Left colon (tissue), 2 donors: ENCODE measurements around the gene DGKD. TPM values are rescaled to one million over a fixed set of nuclear protein-coding genes. Genes with fewer than 3 reads are reported as not detected.

Source experiments
- ATAC-seq: fragments of 200-7000 bp; cut with Tn5 transposase; one replicate; pipeline ENCODE4 v1.9.1; 2020; ENCODE audit warnings: mild to moderate bottlenecking, moderate library complexity
- DNase-seq, 2 donors: peaks; one replicate each; pipeline ENCODE4 v3.0.0-alpha.2; 2020
- intact Hi-C, 2 donors: fragments of 100-400 bp; cut with DNase I in 1 of 2; cut with micrococcal nuclease in 1 of 2; formaldehyde crosslinking; loops; one replicate each; pipeline versions ENCODE4 v1.11.2 to v1.14.0; 2022; cut with DNase I, micrococcal nuclease
- total RNA-seq, 2 donors: library from RNA; stranded (reverse); fragmentation: NEBNext Ultra II Directional; extraction: Animal tissue kit (Norgen Biotek cat#: 25700); gene quantifications; one replicate each; pipeline ENCODE4 v1.2.1, GENCODE V29; 2021
- donor health status: DM: no; HTN: no; CAD: no.
- donor health status: DM: yes; HTN: yes; CAD: no.

DGKD gene
- total RNA-seq, 2 donors from 2014 or later: 91.3 to 93.2 TPM

GRCh38 chr2:233476651-233477547, 122.6 kb downstream of the DGKD start:
- intact Hi-C loops: no loop called here
- no peak for ATAC-seq
- DNase-seq: no peak

DNA sequence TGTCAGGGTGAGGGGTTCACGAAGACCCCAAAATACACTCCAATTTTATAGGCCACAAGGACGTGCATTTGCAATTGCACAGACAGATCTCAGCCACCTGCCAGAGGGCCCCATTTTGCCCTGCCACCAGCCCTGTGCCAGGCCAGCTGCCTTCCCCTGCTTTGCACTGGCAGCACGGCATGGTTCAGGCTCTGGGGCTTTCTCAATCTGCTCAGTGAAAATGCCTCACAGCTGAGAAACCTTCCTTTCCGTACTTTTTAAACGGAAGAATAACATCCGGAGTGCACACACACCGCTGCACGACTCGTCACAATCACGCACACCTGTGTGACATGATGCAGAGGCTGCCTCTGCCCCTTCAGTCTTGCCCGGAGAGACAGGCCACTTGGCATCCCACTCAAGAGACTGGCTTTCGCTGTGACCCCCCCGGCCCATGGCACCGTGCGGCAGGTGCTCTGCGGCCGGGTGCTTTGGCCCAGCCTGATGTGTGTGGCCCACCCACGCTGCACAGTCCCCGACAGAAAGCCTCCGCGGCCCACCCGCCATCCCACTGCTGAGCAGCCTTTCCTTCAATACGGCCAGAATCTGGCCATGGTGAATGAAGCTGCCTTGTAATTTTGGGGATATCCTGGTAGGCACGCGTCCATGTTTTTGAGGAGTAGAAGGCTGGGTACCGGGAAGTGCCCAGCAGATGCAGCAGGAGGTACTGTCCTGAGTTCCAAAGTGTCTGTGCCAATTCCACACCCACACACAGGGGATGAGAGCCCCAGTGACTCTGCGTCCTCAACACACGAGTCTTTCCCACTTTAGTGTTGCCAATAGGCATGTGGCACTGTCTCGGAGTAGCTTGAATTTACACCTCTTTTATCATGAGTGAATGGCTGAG, 123.5 kb downstream of the DGKD start:
- intact Hi-C loops: no loop called here

DNA sequence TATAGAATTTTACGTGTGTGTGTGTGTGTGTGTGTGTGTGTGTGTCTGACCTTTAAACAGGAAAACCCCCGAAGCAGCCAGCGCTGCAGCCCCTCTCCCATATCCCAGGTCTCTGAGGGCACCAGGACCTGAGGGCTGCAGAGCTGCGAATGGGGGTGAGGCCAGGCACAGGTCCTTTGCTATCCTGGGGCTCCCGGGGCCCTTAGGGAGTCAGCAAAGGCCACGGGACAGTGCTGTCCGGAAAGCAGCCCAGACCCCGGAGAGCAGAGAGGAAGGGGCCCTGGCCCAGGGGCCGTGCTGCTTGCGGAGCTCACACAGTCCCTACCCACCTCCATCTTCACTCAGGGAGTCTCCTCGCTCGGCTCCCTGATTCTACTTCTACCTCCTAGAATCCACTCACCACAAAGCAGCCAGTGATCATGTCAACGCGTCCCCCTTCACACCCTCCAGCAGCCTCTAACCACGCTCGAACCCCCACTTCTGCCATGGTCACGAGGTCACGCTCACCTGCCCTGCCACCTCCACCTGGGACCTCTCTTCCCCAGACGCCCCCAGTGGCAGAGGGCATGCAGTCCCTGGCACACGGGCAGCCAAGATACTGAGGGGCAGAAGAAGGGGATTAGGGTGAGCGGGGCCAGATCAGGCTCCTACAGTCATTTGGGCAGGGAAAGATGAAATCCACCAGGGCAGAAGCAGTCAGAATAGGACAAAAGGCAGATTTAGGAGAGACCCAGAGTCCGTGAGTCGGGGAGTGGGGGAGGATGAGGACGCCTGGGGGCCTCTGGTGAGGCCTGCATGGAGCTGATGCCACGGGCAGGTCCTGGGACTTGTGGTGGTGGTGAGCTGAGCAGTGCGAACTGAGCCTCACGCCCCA, 125.6 kb downstream of the DGKD start:
- intact Hi-C loops: no loop called here
- DNase-seq (no peak), ATAC-seq (no peak)

More for the DNA sequence above, 123.5 kb downstream of the DGKD start:
- ATAC-seq: no peak
- DNase-seq: no peak

DNA sequence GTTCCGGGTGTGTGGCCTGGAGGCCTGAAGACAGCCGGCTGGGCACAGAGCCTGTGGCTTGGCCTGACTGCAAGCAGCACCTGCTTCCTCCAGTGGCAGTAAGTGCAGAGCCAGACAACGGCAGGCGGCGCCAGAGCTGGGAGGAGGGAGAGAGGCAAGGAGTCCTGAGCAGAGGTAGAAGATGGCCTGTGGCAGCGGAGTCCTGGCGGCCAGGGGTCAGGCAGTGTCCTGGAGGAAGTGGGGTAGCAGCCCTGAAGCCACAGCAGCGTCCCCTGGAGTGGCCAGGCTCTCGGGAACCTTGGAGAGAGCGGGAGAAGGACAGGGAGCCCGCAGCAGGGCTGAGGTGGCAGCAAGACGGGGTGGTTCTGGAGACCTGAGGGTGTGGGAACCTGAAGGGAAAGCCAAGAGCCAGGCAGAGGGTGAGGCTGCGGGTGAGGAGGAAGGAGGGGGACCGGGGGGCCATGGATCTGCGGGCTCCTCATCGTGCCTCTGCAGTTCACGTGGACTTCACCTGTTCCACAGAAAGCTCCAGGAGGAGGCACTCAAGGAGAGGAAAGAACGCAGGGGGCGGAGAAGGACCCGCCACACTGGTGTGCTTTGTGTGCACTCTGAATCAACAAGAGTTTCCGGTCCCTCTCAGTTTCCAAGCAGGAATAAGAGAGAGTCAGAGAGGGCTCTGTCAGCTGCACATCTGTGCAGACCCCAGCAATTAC, 126.4 kb downstream of the DGKD start:
- DNase-seq: peak; percentile 59 to 63
- intact Hi-C loops: no loop called here
- peak; percentile 72 for ATAC-seq

- intact Hi-C loops: no loop called here
- ATAC-seq (no peak), DNase-seq (no peak)
Measured at GRCh38 chr2:233481368-233482142, 127.3 kb downstream of the DGKD start.

GRCh38 chr2:233482616-233483015, 128.3 kb downstream of the DGKD start:
- intact Hi-C loops: no loop called here

GRCh38 chr2:233485726-233486125, 131.4 kb downstream of the DGKD start:
- DNase-seq (no peak), ATAC-seq (no peak)
- intact Hi-C loops: no loop called here

More at GRCh38 chr2:233482616-233483015, 128.3 kb downstream of the DGKD start:
- ATAC-seq: no peak
- no peak for DNase-seq

- intact Hi-C loops: no loop called here
- DNase-seq (no peak), ATAC-seq (no peak)
Measured at GRCh38 chr2:233486357-233486756, 132.1 kb downstream of the DGKD start.

DNA sequence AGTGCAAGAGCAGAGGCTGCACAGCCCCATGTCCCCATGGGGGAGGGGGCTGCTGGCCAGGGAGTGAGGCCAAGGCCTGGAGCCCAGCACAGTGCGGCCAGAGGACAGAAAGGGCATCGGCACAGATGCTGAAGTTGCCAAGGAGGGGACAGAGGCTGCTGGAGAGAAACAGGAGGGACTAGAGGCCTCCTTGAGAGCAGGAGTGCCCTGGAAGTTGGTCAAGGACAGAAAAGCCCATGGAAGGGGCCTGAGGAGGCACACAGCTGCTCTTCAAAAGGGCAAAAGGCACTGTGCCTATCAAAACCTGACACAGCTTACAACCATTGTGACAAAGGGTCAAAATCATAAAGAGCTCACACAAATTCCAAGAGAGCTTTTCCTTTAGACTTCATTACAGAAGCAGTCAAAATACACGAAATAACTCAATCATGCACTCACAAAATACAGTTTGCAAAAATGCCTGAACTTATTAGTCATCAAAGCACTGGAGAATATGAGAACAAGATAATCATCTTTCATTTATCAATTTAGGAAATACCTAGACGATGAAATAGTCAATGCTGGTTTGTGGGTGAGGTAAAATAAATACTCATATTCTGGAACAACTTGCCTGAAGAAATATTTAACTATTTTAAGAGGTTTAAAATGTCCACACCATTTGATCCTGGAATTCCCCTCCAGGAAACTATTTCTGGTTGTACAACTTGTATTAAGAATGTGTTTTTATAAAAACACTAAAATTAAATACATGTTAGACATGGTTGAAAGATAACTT, 132.7 kb downstream of the DGKD start:
- intact Hi-C loops: no loop called here
- no peak for DNase-seq
- no peak for ATAC-seq

DNA sequence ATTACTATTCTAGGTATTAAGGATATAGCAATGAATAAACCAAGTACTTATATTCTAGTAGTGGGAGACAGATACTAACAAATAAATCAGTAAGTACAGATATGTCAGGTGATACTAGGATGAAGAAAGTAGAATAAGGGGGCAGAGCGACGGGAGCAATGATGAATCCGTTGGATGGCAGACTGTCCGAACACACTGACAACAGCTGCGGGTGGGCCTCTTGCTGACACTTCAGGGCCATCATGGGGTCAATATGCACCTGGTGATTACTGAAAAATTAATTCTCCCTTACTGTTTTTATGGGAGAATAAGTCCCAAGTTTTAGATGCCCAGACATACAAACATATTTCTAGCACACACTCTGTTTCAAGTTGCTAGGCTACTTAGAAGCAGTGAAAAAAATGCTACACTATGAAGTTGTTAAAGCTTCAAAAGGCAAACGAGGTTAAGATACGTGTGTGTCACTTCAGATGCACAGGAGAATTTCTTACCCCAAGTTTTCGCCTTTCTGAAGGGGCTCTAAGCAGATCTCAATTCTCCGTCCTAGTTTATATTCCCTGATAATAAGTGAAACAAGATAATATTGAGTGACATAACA, 133.6 kb downstream of the DGKD start:
- DNase-seq (no peak), ATAC-seq (no peak)
- intact Hi-C loops: no loop called here

- intact Hi-C loops: no loop called here
- DNase-seq: no peak
- no peak for ATAC-seq
Measured at GRCh38 chr2:233489143-233489542, 134.8 kb downstream of the DGKD start.

GRCh38 chr2:233489666-233490065, 135.4 kb downstream of the DGKD start:
- DNase-seq (no peak), ATAC-seq (no peak)
- intact Hi-C loops: no loop called here

GRCh38 chr2:233490831-233491230, 136.5 kb downstream of the DGKD start:
- no peak for ATAC-seq
- intact Hi-C loops: no loop called here
- no peak for DNase-seq

DNA sequence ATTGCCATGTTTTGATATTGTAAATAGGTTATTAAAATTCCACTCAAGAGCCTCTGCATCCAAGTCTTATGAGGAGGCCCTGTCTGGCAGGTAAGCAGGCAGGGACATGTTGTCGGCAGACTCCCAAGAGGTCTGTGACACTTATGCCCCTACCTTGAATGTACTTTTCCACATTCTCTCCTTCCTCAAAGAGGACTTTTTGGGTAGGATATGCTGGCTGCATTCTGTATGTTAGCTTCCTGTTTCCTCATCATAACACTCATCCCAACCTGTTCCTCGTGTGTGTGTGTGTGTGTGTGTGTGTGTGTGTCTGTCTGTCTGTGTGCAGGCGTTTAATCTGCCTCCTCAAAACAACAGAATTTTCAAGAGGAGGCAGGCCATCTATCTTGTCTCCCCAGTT, 137.0 kb downstream of the DGKD start:
- DNase-seq: no peak
- intact Hi-C loops: no loop called here
- no peak for ATAC-seq

DNA sequence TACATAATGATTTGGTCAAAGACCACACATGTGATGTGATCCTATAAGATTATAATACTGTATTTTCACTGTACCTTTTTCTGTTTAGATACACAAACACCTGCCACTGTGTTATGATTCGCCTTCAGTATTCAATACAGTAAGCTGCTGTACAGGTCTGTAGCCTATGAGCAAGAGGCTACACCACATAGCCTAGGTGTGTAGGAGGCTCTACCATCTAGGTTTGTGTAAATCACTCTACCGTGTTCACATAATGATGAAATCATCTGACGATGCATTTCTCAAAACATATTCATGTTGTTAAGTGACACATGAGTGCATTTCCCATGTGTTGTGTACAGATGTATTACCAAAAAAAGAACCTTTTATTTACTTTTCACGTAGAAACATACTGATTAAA, 137.8 kb downstream of the DGKD start:
- no peak for ATAC-seq
- intact Hi-C loops: no loop called here
- DNase-seq: no peak

- intact Hi-C loops: no loop called here
- DNase-seq (no peak), ATAC-seq (no peak)
Measured at GRCh38 chr2:233492751-233493150, 138.5 kb downstream of the DGKD start.
